ENCODE measurements around the gene LENG1. TPM values are rescaled to one million over a fixed set of nuclear protein-coding genes. Genes with fewer than 3 reads are reported as not detected.
"Not testable (repeated sequence)": the region's sequence is repeated elsewhere in the genome, so short reads cannot be mapped to it uniquely, and the experiment has no call there.

LENG1 gene
- total RNA-seq, 1 donor from 2014 or later: 8.0 TPM

GRCh38 chr19:54199401-54199800 is 39.9 kb upstream of the LENG1 start:
- no peak overlapping the region for H3K27ac ChIP-seq
- DNase-seq: no peak
- H3K4me3 ChIP-seq: no peak overlapping the region
- no peak for ATAC-seq
- intact Hi-C loops (cut with DNase I): no loop called here
- H3K36me3 ChIP-seq: peaks cover 43% of the 10 kb centered on the region
- TF ChIP-seq CTCF (IDR thresholded peaks at IDR 0.05): no peak
- peaks cover 39% of the 10 kb centered on the region for H3K4me1 ChIP-seq
- no peaks in the 10 kb centered on the region for H3K27me3 ChIP-seq (ENCODE audit: low read depth)
- no peaks in the 10 kb centered on the region for H3K9me3 ChIP-seq

GRCh38 chr19:54197121-54197520 is 37.6 kb upstream of the LENG1 start:
- Histone ChIP-seq H3K27ac (no peak overlapping the region), H3K9me3 (no peaks in the 10 kb centered on the region), H3K36me3 (peaks cover 43% of the 10 kb centered on the region), H3K27me3 (ENCODE audit: low read depth) (no peaks in the 10 kb centered on the region), H3K4me1 (peaks cover 20% of the 10 kb centered on the region), H3K4me3 (no peak overlapping the region)
- DNase-seq: no peak
- no peak for ATAC-seq
- TF ChIP-seq CTCF (IDR thresholded peaks at IDR 0.05): no peak
- intact Hi-C loops (cut with DNase I): no loop called here

- DNase-seq: no peak
- no peak for TF ChIP-seq CTCF (IDR thresholded peaks at IDR 0.05)
- intact Hi-C loops (cut with DNase I): no loop called here
Observed at GRCh38 chr19:54196536-54196935, 37.0 kb upstream of the LENG1 start.

GRCh38 chr19:54194463-54194862 is 34.9 kb upstream of the LENG1 start:
- Histone ChIP-seq H3K36me3 (peaks cover 36% of the 10 kb centered on the region), H3K4me1 (peaks cover 11% of the 10 kb centered on the region)
- H3K9me3 ChIP-seq; H3K27ac ChIP-seq; DNase-seq; H3K27me3 ChIP-seq (ENCODE audit: low read depth); H3K4me3 ChIP-seq; intact Hi-C loops (cut with DNase I); ATAC-seq: not testable (repeated sequence)

More at GRCh38 chr19:54196536-54196935, 37.0 kb upstream of the LENG1 start:
- ATAC-seq: no peak
- no peak overlapping the region for H3K4me3 ChIP-seq
- peaks cover 20% of the 10 kb centered on the region for H3K4me1 ChIP-seq
- H3K27ac ChIP-seq: no peak overlapping the region
- H3K36me3 ChIP-seq: peaks cover 39% of the 10 kb centered on the region
- no peaks in the 10 kb centered on the region for H3K9me3 ChIP-seq
- no peaks in the 10 kb centered on the region for H3K27me3 ChIP-seq (ENCODE audit: low read depth)

GRCh38 chr19:54193011-54193410 is 33.5 kb upstream of the LENG1 start:
- Histone ChIP-seq H3K27me3 (ENCODE audit: low read depth) (no peaks in the 10 kb centered on the region), H3K4me1 (peaks cover 19% of the 10 kb centered on the region), H3K4me3 (no peak overlapping the region), H3K36me3 (peaks cover 36% of the 10 kb centered on the region), H3K27ac (no peak overlapping the region), H3K9me3 (no peaks in the 10 kb centered on the region)
- TF ChIP-seq CTCF (IDR thresholded peaks at IDR 0.05): no peak
- no peak for ATAC-seq
- DNase-seq: no peak
- intact Hi-C loops (cut with DNase I): no loop called here

GRCh38 chr19:54191811-54192453 is 32.4 kb upstream of the LENG1 start:
- intact Hi-C loops (cut with DNase I): no loop called here
- H3K4me3 ChIP-seq: peak overlapping the region; percentile 94
- H3K27ac ChIP-seq: peak overlapping the region; percentile 92
- no peaks in the 10 kb centered on the region for H3K9me3 ChIP-seq
- H3K4me1 ChIP-seq: peaks cover 20% of the 10 kb centered on the region
- no peaks in the 10 kb centered on the region for H3K27me3 ChIP-seq (ENCODE audit: low read depth)
- ATAC-seq: no peak
- peaks cover 36% of the 10 kb centered on the region for H3K36me3 ChIP-seq
- DNase-seq: no peak
- TF ChIP-seq CTCF (IDR thresholded peaks at IDR 0.05): no peak

Measured in lower lobe of right lung (tissue), 2 donors.